IMR-90 (cell line): ENCODE results near the gene ANO2. TPM values are rescaled to one million over a fixed set of nuclear protein-coding genes. Genes with fewer than 3 reads are reported as not detected.

Experiments used
- ATAC-seq: fragments of 200-7000 bp; cut with Tn5 transposase; 2 replicates; pipeline ENCODE4 v1.9.1; 2020; ENCODE audit warnings: low read depth, mild to moderate bottlenecking, moderate library complexity
- BruUV-seq: library from RNA; stranded (reverse); fragments of 400-500 nt; replicated peaks from 2 replicates; lab custom pipeline; 2021; lab: Mats Ljungman, UMichigan
- CTCF ChIA-PET: fragments of 300-600 bp; formaldehyde crosslinking; extraction: SDS; loops from one replicate; lab custom pipeline; 2021; ENCODE audit warnings: antibody characterized with exemption; lab: Yijun Ruan, JAX
- POLR2A ChIA-PET: fragments of 300-600 bp; sonication (Branson Sonifier 250); formaldehyde crosslinking; loops from one replicate; lab custom pipeline; 2022; ENCODE audit warnings: antibody characterized with exemption; ENCODE audit not compliant: unreplicated experiment; lab: Charles Lee
- DNase-seq: peaks from one replicate; pipeline ENCODE4 v3.0.0; 2013
- H2AFZ ChIP-seq: replicated peaks from 2 replicates; pipeline ENCODE3; 2013; ENCODE audit warnings: low read length, mild to moderate bottlenecking; ENCODE audit not compliant: poor library complexity
- H2AK5ac ChIP-seq: 2 replicates; pipeline ENCODE4 v1.6.1; 2013; ENCODE audit warnings: low read depth, low read length, inconsistent platforms
- H2AK9ac ChIP-seq: replicated peaks from 2 replicates; pipeline ENCODE3; 2013; ENCODE audit warnings: mild to moderate bottlenecking, low read depth, low read length, moderate library complexity; ENCODE audit not compliant: poor library complexity
- H2BK120ac ChIP-seq: 2 replicates; pipeline ENCODE4 v1.6.1; 2013; ENCODE audit warnings: low read depth, low read length, inconsistent platforms
- H2BK15ac ChIP-seq: 3 replicates; pipeline ENCODE4 v1.6.1; 2013; ENCODE audit warnings: low read depth, low read length, inconsistent platforms
- H2BK20ac ChIP-seq: 2 replicates; pipeline ENCODE4 v1.6.1; 2013; ENCODE audit warnings: low read depth, mild to moderate bottlenecking, inconsistent platforms, low read length, moderate library complexity
- H2BK5ac ChIP-seq: 2 replicates; pipeline ENCODE4 v1.6.1; 2013; ENCODE audit warnings: mild to moderate bottlenecking, low read depth, low read length, inconsistent platforms; ENCODE audit not compliant: poor library complexity, severe bottlenecking
- H3K14ac ChIP-seq: replicated peaks from 2 replicates; pipeline ENCODE4 v1.6.1; 2013; ENCODE audit warnings: low read depth, low read length, inconsistent platforms
- H3K18ac ChIP-seq: 2 replicates; pipeline ENCODE4 v1.6.1; 2013; ENCODE audit warnings: low read depth, low read length, control low read depth
- H3K23ac ChIP-seq: 2 replicates; pipeline ENCODE4 v1.6.1; 2013; ENCODE audit warnings: low read depth, low read length, inconsistent platforms
- H3K27ac ChIP-seq: 2 replicates; pipeline ENCODE4 v1.5.1; 2013; ENCODE audit warnings: mild to moderate bottlenecking, control low read depth, low read length; ENCODE audit not compliant: insufficient read depth
- H3K27me3 ChIP-seq: 2 replicates; pipeline ENCODE4 v1.6.1; 2013; ENCODE audit warnings: low read length; ENCODE audit not compliant: control insufficient read depth, insufficient read depth
- H3K36me3 ChIP-seq: 2 replicates; pipeline ENCODE4 v1.6.1; 2013; ENCODE audit warnings: low read length, mixed read lengths; ENCODE audit not compliant: control insufficient read depth, insufficient read depth
- H3K4ac ChIP-seq: 2 replicates; pipeline ENCODE4 v1.6.1; 2013; ENCODE audit warnings: low read depth, low read length, inconsistent platforms
- H3K4me1 ChIP-seq: 2 replicates; pipeline ENCODE4 v1.6.1; 2013; ENCODE audit warnings: low read length, mixed read lengths; ENCODE audit not compliant: control insufficient read depth, insufficient read depth
- H3K4me2 ChIP-seq: 2 replicates; pipeline ENCODE4 v1.6.1; 2013; ENCODE audit warnings: low read depth, mild to moderate bottlenecking, control low read depth, low read length, moderate library complexity
- H3K4me3 ChIP-seq: 2 replicates; pipeline ENCODE4 v1.5.1; 2013; ENCODE audit warnings: low read depth, mild to moderate bottlenecking, control low read depth, low read length, moderate library complexity; ENCODE audit not compliant: insufficient read depth
- H3K56ac ChIP-seq: 2 replicates; pipeline ENCODE4 v1.6.1; 2013; ENCODE audit warnings: low read length, inconsistent platforms; ENCODE audit not compliant: insufficient read depth; ENCODE audit errors: extremely low read depth
- H3K79me1 ChIP-seq, 2 experiments: 2 replicates each; pipeline ENCODE4 v1.6.1; 2013; ENCODE audit warnings: low read length in 2 of 2, inconsistent platforms in 1 of 2, low read depth in 1 of 2
- H3K9ac ChIP-seq: 2 replicates; pipeline ENCODE4 v1.6.1; 2013; ENCODE audit warnings: low read depth, low read length, control low read depth
- H3K9me1 ChIP-seq: 2 replicates; pipeline ENCODE4 v1.6.1; 2013; ENCODE audit warnings: low read length, inconsistent platforms; ENCODE audit not compliant: insufficient read depth
- H3K9me3 ChIP-seq: 2 replicates; pipeline ENCODE4 v1.6.1; 2013; ENCODE audit warnings: low read length; ENCODE audit not compliant: control insufficient read depth, insufficient read depth
- H4K20me1 ChIP-seq: 2 replicates; pipeline ENCODE4 v1.6.1; 2013; ENCODE audit warnings: low read length, inconsistent platforms; ENCODE audit not compliant: insufficient read depth
- H4K5ac ChIP-seq: 2 replicates; pipeline ENCODE4 v1.6.1; 2013; ENCODE audit warnings: mild to moderate bottlenecking, low read depth, low read length, control low read depth
- H4K8ac ChIP-seq, 2 experiments: 2 replicates each; pipeline ENCODE4 v1.6.1; 2013; ENCODE audit warnings: low read depth in 2 of 2, low read length in 2 of 2, control low read depth in 1 of 2, inconsistent platforms in 1 of 2
- H4K91ac ChIP-seq: 2 replicates; pipeline ENCODE4 v1.6.1; 2013; ENCODE audit warnings: low read depth, low read length, inconsistent platforms; ENCODE audit not compliant: insufficient read depth
- NFE2L2 ChIP-seq: fragments of 150-350 bp; IDR thresholded peaks from 2 replicates; pipeline ENCODE4 v1.6.1; 2016; ENCODE audit warnings: low read depth, mild to moderate bottlenecking, low read length
- RAD21 ChIP-seq: IDR thresholded peaks from 2 replicates; pipeline ENCODE4 v1.6.1; 2012; ENCODE audit warnings: low read length, improper control_type of control experiment
- WGBS, 2 experiments: methylation state at CpG; one replicate each; pipeline versions ENCODE4 v1.1.5 to v1.1.7; 2013; ENCODE audit warnings: missing lambda C conversion rate in 2 of 2; ENCODE audit not compliant: insufficient read length in 1 of 2; ENCODE audit errors: extremely low coverage in 2 of 2; 5-methylcytosine and 5-hydroxymethylcytosine counted together
- dilution Hi-C: fragments of 300-500 bp; cut with HindIII; formaldehyde crosslinking; loops from one replicate; pipeline ENCODE4 v1.14.3; 2018; ENCODE audit warnings: low sequenced_read_pairs; ENCODE audit not compliant: unreplicated experiment
- in situ Hi-C: fragments of 300-500 bp; cut with MboI; formaldehyde crosslinking; loops from 3 replicates; pipeline ENCODE4 v1.14.3; 2019; ENCODE audit warnings: low sequenced_read_pairs, inconsistent platforms, mixed read lengths
- intact Hi-C: fragments of 100-400 bp; cut with micrococcal nuclease; formaldehyde crosslinking; loops from 2 replicates; pipeline ENCODE4 v1.10.0; 2022
- polyA plus RNA-seq, 3 experiments: library from polyadenylated mRNA; depleted of rRNA; stranded (reverse); fragments of >200 nt; gene quantifications; 2 replicates each; pipeline ENCODE4 v1.2.3, GENCODE V29; 2012; ENCODE audit warnings: low replicate concordance in 1 of 3
- total RNA-seq: library from RNA; depleted of rRNA; stranded (reverse); fragments of >200 nt; gene quantifications from 2 replicates; pipeline ENCODE4 v1.2.3, GENCODE V29; 2012

ANO2 gene
- total and polyA plus RNA-seq, 2 of the 4 experiments (the other 2 are of a cell fraction), result 0.22 TPM; not detected in 1

- TF ChIP-seq RAD21, result no peak
Measured at GRCh38 chr12:5548152-5548943, 396.7 kb downstream of the ANO2 start (continued).

- Histone ChIP-seq H2BK120ac (no peak overlapping the region), H4K91ac (no peak overlapping the region), H3K4me2 (no peak overlapping the region), H3K9me1 (no peaks in the 10 kb centered on the region), H4K8ac (no peak overlapping the region), H2BK15ac (no peak overlapping the region), H3K14ac (no peak overlapping the region), H3K18ac (no peak overlapping the region), H2AK5ac (no peak overlapping the region), H3K36me3 (no peaks in the 10 kb centered on the region), H3K9ac (no peak overlapping the region), H3K27ac (no peak overlapping the region), H3K23ac (no peak overlapping the region), H2BK20ac (no peak overlapping the region), H3K4me1 (no peaks in the 10 kb centered on the region), H3K79me1 (no peaks in the 10 kb centered on the region), H2AK9ac (no peak overlapping the region), H3K9me3 (no peaks in the 10 kb centered on the region; the same call in none of the 2 replicates), H3K4ac (no peak overlapping the region), H4K5ac (no peak overlapping the region), H3K56ac (no peak overlapping the region), H3K27me3 (peaks cover 18% of the 10 kb centered on the region), H4K20me1 (no peaks in the 10 kb centered on the region), H2BK5ac (no peak overlapping the region), H2AFZ (no peak overlapping the region), H3K4me3 (no peak overlapping the region)
- 80% methylated on average over 1 of the region's 6 CpGs; no CpG with 5 or more reads in 1 of the 2 experiments for WGBS, 2 experiments
- POLR2A ChIA-PET, result no interaction called here
- DNase-seq (peak; percentile 29), ATAC-seq (no peak)
- dilution Hi-C loops (no loop called here), in situ Hi-C loops (no loop called here), intact Hi-C loops (no loop called here)
- no peak for TF ChIP-seq NFE2L2
- CTCF ChIA-PET, result no interaction called here
- BruUV-seq, result no TSS peak
Measured at GRCh38 chr12:5546616-5547015, 398.4 kb downstream of the ANO2 start.
